HG03558 (cell line): ENCODE results near the gene WNT10A.

Experiments used
- ATAC-seq: cut with Tn5 transposase; IDR thresholded peaks from one replicate; pipeline ENCODE4 v1.9.1; 2021; ENCODE audit warnings: moderate number of reproducible peaks; ENCODE audit not compliant: unreplicated experiment; ENCODE audit errors: extremely low read depth

The WNT10A gene

DNA sequence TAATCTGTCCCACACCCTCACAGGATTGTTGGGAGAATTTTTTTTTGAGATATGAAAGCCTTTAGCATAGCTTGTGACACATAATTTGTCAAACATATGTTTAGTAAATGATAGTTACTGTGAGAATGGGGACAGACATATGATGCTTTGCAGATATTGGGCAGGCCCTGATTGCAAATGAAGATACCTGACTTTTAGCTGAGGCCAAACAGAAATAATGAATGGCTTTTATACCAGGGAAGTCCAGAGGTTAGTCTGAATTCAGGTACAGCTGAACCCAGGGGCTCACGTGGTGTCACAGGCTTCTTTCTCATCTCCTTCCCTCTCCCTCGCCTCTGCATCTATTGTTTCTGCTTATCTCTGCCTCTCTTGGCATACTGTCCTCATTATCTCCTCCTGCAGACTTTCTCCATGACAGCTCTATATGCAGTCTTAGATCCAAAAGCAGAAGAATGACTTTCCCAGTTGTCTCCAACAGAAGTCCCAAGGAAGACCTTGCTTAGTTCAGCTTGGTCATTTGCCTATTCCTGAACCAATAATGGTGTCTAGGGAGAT is 4.9 kb upstream of the WNT10A start:
- ATAC-seq = no peak

DNA sequence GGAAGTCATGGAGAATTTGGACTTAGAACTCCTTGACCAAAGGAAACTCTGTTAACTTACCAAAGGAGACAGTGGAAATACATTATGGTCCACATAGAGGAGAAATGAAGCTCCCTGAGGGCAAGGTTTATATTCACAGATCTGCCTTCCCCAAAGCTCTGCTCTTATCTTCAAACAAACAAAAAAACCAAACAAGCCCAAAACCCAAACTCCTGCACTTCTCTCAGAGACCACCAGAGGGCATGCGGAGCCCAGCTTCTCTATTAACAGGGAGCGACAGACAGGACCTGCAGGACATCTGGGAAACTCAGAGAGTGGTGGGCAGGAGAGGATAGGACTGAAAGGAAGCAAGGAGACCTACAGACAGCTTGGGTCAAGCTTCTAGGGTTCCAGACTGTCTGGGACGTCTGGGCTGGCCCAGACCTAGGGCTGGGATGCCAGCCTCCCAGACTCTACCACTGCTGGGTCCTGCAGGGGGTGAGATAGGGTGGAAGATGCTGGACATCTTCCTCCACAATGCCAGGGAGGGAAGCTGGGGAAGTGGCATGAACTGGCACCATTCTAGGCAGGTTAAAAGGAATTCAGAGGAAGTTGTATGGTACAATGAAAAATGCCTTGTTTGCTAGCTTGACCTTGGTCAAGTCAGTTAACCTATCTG is 4.0 kb upstream of the WNT10A start:
- ATAC-seq = no peak

DNA sequence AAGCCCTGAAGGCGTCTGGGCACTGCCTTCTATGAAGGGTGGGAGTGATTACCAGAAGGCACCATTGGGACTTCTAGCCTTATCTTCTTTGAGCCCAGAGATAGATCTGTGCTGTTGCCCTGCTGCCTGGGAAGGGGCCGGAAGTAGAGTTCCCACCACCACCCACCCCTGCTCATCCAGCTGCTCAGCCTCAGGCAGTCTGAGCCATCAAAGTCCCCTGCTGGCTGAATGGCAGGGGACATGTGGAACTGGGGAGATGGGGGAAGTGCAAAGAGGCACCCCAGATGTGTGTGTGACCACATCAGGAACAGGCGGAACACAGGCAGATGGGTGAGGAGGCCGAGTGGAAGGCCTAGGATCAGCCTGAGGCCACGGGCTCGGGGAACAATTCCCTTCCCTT is 3.3 kb upstream of the WNT10A start:
- no peak for ATAC-seq

DNA sequence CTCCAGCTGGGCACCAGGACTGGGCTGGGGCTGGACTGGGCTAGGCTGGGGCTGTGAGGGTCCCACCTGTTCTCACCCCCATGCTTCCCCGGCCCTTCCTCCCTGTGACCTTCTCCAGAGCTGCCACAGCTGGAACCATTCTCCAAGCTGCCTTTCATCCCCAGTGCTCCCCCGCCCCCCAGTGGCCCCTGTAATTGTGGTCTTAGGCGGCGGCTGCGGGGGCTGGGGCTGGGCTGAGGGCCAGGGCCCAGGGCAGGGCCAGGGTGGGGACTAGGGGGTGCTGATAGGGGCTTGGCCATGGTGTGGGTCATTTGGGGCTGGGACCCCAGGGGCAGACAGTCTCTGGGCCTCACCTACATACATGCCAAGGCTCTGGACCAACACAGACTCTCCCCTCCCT is 2.8 kb upstream of the WNT10A start:
- ATAC-seq = no peak

DNA sequence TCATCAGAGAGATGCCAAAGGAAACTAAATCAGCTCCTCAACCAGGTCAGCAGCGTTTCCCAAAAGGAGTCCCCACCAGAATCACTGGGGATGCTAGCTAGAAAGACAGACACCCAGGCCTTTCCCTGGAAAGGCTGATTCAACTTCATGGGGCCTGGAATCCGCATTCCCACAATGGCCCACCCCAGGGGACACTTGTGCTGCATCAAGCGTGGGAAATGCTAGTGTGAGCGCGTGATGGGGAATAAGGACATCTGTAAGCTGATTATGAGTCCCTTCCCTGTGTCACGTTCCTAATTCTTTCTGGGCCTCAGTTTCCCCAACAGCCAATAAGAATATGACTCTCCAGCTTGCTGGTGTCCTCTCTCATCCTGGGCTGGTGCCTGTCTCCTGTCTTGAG is 2.2 kb upstream of the WNT10A start:
- ATAC-seq = no peak

DNA sequence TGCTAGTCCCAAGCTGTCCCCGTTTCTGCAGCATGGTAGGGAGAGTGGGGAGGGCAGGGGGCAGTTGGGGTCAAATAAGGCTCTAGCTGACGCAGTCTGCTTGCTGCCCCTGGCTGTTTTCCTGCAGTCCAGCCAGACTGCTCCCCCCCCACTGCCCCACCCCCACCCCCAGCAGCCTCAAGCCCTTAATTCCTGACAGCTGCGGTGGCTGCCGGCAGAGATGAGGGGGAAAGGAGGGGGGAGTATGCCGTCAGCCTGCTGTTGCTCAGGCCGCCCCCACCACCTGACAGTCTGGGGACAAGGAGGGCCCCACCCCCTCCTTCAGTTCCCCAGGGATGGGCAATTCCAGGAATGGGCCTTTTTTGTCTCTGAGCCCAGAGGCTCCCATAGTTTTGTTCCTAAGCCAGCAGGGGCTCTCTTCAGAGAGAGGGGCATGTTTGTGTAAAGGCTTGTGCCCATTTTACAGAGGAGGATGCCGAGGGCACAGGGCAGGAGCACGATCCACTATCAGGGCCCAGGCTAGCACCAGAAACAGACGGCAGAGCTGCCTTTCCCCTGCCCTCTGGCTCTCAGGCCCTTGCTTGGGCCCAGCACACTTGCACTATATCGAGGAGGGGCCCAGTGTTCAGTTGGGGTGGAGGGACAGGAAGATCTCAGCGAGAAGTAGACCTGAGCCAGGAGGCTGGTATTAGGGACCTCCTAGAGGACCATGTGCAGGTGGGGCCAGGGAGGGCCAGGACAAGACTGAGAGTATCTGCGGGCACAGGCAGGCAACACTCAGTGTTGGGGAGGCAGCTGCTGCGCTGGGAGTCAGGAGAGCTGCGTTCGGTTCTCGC is 1.5 kb upstream of the WNT10A start:
- no peak for ATAC-seq

DNA sequence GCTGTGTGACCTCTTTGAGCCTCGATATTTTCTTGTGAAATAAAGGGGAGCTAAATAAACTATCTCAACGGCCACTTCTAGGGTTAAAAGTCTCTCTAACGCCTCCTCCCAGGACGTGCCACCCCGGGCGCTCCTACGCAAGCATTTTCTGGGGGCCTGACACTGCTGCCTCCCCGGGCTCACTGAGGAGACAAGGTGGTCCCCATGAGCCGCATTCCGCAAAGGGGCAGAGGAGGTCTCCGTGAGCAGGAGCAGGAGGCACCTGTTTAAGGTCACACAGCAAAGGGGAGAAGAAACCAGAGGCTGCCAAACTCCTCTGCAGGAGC is 913 bp upstream of the WNT10A start:
- ATAC-seq = no peak

DNA sequence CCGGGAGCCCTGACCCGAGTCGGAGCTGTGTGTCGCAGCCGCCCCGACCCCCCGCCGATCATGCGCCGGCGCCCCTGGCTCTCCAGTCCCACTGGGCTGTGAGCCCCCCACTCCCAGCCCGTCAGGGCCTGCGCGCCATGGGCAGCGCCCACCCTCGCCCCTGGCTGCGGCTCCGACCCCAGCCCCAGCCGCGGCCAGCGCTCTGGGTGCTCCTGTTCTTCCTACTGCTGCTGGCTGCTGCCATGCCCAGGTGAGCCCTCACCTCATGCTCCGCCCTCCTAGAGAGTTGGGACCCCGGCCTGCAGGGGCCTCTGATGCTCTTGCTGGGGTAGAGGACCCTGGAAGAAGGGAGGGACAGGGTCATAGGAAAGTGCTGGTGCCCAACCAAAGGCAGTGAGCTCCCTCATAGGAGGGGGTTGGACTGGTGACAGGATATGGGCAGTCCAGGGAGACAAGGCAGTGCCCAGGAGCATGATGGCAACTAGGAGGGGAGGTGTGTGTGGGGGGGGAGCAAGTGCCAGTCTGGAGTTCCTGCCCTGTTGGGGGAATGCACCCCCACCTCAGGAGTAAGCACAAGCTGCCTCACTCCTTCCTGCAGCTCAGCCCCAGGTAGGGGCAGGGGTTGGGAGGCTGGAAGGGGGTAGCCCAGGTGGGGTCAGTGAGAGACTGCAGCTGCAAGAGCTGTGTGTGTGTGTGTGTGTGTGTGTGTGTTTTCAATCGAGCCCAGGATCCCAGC is 375 bp downstream of the WNT10A start:
- no peak for ATAC-seq

DNA sequence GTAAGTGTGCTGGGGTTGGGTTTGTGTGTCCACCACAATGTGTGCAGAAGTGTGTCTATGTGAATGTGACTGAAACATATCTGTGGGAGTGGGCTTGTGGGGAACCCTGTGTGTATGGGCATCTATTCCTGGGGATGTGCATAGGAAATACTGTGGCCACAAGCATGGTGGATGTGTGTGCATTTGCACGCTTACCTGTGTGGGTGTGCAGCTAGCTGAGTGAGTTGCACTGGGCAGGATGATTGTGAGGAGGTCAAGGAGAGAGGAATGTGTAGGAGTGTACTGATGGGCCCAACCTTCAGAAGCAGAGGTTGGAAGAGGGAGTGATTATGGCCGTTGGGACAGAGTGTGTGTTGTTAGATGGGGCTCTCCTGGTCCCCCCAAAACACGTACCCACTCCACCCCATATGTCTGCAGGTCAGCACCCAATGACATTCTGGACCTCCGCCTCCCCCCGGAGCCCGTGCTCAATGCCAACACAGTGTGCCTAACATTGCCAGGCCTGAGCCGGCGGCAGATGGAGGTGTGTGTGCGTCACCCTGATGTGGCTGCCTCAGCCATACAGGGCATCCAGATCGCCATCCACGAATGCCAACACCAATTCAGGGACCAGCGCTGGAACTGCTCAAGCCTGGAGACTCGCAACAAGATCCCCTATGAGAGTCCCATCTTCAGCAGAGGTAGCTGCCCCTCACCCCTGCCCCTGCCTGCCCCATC is 1.2 kb downstream of the WNT10A start:
- no peak for ATAC-seq

DNA sequence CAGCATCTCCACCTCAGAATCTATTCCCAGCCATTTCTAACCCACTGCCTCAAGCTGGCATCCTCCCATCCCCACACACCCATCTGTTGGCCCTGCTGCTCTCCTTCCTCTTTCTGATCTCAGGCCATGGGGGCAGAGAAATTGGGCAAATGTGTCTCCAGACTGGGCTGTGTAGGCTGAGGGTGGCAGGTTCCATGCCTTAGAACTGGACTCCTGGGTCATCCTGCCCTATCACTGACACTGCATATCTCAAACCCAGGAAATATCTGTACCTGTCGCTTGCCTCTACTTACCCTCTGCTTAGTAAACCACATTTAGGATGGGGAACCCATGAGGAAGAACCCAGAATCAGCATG is 1.8 kb downstream of the WNT10A start:
- no peak for ATAC-seq

DNA sequence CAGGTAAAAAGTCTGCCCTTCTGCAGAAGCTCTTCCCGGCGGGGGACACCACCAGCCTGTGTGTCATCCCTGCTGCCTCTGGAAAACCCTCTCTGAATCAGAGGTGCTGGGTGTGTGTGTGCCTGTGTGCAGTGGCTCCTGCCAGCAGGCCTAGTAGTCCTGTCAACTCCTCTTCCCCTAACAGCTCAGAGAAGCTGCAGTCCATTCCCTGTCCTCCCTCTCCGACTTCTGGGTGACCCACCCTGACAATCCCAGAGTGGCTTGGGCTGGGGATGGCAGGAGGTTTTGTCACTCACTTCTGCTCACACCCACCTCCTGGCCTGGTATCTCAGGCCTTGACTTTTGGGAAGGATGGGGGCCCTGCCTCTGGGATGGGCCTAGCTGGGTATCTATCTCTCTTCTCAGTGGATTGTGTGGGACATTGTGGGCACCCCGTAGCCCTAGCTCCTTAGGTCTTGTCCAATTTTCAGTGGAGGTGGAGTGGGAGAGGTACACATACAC is 2.3 kb downstream of the WNT10A start:
- ATAC-seq = no peak

DNA sequence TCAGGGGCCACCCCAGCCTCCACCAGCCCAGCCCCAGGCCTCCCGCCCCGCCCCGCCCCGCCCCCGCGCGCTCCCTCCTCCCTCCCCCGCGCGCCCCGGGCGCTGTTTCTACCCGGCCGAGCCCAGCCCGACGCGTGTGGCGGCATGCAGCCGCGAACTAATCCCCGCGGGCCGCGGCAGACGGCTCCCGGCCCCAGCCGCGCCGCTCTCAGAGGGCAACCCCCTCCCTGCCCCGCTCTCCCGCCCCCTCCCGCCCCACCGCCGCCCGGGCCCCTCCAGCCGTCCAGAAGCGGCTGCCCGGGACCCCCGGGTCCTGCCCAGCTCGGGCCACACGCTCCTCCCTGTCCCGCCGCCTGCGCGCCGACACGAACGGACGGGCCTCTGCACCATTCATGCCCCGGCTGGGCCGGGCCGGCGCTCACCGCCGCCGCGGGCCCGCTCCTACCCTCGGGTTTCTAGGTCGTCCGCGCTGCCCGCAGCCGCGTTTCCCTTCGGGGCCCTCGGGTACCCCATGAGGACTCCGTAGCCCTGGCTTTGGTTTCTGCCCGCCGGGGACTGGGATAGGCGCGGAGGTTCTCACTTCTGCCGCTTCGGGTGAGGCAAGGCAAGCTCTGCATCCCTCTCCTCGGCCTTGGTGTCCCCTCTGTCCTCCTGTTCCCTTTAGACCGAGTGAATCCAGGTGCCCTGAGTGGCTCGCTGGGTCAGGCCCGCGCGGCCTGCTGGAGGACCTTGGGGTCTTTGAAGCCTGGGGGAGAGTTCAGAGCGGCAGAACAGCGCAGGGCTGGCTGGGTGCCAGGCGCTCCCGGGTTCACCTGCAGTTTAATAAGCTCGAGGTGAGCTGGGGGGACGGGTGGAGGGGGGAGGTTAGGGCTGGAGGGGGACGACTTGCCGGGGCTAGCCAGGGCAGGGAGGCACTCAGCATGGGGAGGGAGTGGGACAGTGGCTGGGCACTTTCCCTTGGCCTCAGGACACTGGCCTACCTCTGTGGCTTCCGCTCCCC is 3.1 kb downstream of the WNT10A start:
- no peak for ATAC-seq

DNA sequence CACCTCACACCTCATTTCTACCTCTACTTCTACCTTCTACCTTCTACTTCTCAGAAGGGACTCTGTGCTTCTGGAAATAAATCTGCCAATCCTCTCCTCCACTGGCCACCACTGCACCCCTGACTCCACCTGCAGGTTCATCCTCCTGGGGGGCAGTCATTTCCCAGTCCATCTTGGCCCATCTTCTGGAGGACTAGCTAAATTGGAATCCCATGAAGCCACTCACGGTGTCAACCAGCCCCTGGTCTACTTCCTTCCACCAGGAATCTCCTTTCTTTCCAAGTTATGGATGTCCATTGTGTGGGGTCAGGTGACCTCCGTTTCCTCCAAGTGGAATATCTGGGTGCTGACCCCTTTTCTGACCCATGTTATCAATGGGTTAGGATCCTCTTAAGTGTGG is 3.9 kb downstream of the WNT10A start:
- ATAC-seq = no peak

DNA sequence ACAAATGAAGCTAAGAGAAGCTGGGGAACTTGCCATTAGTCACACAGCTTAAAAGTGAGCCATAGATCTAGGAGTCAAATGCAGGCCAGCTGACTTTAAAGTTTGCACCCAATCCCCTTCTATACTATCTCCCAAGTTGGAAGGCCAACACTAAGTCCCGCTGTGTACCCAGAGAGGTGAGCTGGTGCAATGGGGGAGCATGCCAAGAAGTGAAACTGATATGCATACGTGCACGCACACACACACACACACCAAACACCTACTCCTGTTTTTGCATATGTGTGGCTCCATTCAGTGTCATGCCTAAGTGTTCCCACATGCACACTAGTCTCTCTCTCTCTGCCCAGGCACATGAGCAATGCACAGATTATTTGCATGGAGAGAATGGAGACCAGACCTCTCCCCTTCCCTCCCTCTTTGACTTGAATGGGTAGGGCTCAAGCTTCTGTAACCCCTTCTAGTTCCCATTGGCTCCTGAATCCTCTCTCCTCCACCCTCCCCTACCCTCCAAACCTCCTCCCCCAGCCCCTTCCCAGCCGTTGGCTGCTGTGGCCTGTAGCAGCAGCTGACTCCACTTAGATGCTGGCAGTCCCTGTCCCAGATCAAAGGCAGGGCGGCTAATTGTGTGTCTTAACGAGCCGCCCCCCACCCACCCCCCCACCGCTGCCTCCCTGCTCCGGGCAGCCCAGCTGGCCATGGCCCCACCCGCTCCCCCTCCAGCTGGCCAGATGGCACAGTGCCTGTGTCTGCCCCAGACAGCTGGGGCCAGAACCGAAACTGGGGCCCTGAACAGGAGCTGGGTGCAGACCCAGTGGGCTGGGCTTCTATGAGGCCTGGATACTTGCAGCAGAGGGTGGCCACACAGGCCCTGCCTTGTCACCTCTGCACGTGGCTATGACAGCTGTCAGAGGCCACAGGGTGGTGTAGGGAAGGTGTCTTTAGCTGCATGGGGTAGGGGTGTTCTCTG is 5.6 kb downstream of the WNT10A start:
- peak; percentile 58 for ATAC-seq

DNA sequence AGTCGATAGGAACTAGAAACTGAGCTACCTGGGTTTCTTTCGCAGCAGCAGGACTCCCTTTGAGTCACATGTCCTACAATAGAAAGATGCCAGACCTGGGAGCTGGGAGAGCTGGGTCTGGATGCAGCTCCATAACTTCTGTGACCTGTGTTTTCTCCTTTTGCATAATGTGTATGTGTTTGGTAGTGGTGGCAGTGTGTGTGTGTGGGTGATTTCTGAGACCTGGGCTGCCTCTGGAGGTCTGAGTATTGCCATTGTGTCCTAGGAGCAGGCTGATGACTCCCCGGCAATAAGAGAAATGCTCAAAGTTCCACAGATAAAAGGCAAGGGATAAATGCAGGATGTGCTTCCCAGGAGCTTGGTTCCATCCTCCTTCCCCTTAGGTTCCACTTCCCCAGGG is 6.4 kb downstream of the WNT10A start:
- no peak for ATAC-seq

DNA sequence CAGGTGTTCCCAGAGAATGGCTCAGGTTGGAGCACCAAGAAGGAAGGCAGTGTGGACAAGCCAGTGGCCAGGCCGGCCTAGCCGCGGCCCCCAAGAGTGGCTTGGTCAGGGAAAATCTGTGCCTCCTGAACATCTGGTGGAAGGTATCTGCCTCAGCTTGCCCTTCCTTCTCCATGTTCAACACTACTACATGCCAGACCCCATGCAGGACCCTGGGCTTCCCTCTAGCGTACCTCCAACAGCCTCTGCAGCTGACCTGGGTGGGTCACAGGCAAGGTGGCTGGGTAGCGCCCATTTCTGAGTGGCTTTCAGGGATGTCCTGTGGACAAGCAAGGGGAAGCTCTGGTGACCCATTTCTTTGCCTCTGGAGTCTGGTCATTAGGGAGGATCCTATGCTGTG is 7.7 kb downstream of the WNT10A start:
- no peak for ATAC-seq

DNA sequence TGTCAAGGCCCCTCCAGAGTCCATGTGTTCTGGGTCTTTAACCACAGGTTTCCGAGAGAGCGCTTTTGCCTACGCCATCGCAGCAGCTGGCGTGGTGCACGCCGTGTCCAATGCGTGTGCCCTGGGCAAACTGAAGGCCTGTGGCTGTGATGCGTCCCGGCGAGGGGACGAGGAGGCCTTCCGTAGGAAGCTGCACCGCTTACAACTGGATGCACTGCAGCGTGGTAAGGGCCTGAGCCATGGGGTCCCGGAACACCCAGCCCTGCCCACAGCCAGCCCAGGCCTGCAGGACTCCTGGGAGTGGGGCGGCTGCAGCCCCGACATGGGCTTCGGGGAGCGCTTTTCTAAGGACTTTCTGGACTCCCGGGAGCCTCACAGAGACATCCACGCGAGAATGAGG is 9.3 kb downstream of the WNT10A start:
- ATAC-seq = no peak

DNA sequence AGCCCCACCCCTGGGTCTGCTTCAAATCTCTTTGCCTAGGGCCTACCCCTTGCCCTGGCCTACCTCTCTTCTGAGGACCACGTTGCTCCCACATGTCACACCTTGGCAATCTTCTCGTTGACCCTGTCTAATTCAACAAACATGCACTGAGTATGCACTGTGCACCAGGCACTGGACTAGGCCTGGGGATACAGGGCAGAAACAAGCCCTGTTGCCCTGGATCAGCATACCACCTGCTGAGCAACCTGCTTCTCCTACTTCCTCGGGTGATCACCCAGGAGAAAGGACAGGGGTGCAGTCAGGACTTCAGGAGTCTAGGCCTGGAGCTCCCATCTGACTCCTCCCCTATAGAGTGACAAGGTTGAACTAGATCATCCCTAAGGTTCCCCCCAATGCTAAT is 9.7 kb downstream of the WNT10A start:
- ATAC-seq = no peak
